ENCODE results near the gene STAC. TPM values are rescaled to one million over a fixed set of nuclear protein-coding genes. Genes with fewer than 3 reads are reported as not detected.

Gene STAC
- total and polyA plus RNA-seq, 2 experiments from 2014 or later = 12.2 to 24.9 TPM

DNA sequence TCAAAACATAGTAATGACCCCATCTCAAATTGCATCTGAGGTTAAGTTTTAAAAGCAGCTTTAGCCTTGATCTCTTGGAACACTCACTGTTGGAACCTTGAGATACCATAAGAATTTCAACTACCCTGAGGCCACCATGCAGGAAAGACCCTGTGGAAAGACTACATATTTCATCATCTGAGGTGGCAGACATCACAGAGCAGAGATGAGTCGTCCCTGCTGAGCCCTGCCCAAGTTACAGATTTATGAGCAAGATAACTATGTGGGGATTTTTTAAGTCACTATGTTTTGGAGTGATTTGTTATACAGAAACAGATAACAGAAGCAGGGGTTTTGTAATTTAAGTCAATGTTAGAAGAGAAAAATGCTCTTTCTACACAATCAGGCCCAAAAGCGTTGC lies 168.4 kb downstream of the STAC start:
- no peaks in the 10 kb centered on the region for H3K9me3 ChIP-seq (ENCODE audit: low read depth)
- no peaks in the 10 kb centered on the region for H3K4me1 ChIP-seq (ENCODE audit: low read depth)
- TF ChIP-seq, protein P1, sequence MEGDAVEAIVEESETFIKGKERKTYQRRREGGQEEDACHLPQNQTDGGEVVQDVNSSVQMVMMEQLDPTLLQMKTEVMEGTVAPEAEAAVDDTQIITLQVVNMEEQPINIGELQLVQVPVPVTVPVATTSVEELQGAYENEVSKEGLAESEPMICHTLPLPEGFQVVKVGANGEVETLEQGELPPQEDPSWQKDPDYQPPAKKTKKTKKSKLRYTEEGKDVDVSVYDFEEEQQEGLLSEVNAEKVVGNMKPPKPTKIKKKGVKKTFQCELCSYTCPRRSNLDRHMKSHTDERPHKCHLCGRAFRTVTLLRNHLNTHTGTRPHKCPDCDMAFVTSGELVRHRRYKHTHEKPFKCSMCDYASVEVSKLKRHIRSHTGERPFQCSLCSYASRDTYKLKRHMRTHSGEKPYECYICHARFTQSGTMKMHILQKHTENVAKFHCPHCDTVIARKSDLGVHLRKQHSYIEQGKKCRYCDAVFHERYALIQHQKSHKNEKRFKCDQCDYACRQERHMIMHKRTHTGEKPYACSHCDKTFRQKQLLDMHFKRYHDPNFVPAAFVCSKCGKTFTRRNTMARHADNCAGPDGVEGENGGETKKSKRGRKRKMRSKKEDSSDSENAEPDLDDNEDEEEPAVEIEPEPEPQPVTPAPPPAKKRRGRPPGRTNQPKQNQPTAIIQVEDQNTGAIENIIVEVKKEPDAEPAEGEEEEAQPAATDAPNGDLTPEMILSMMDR (IDR thresholded peaks at IDR 0.05; ENCODE audit: low read depth, low read length) = no peak
- no peak overlapping the region for H3K27ac ChIP-seq
- H3K36me3 ChIP-seq = no peaks in the 10 kb centered on the region
- no peaks in the 10 kb centered on the region for H3K27me3 ChIP-seq
- no peak overlapping the region for H3K4me3 ChIP-seq
- no peak for DNase-seq (ENCODE audit: low read depth in 1 of 2, low spot score in 1 of 2)

- Histone ChIP-seq H3K9me3 (ENCODE audit: low read depth) (no peaks in the 10 kb centered on the region), H3K4me3 (no peak overlapping the region), H3K4me1 (ENCODE audit: low read depth) (peaks cover 9% of the 10 kb centered on the region), H3K27ac (no peak overlapping the region), H3K36me3 (no peaks in the 10 kb centered on the region), H3K27me3 (no peaks in the 10 kb centered on the region)
- TF ChIP-seq, protein P1 (IDR thresholded peaks at IDR 0.05; ENCODE audit: low read depth, low read length) = no peak
- no peak for DNase-seq (ENCODE audit: low read depth in 1 of 2, low spot score in 1 of 2)
Measured at GRCh38 chr3:36557021-36557707, 176.9 kb downstream of the STAC start.

DNA sequence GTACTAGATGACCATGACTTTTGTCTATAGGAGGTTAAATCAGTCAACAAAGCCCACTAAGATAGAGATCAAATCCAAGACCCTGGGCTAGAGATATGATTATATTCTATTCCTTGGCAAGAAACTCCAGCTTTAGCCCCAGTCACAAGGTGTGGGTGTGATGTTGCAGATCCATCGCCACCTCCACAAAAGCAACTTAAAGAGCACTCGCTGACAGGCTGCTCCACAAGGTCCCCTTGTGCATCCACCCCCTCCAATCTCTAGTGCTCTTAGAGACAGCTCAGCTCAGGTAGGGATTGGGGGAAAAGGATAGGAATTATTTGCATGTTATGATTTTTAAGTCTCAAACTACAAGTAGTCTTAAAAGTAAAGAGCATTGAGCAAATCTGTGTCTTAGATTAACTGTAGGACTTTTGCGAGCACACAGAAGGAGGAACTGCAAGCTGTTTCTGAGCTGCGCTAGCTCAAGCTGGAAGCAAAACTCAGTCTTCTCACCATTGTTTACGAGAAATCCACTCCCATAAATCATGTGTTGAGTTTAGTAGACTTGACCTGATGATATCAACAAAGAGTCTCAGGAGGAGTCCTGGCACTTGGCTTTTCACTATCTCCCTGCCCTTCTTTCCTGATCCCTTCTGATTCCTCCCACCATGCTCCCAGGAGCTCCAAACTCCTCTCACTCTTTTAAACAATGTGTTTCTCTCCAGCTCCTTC lies 177.6 kb downstream of the STAC start:
- Histone ChIP-seq H3K27me3 (no peaks in the 10 kb centered on the region), H3K36me3 (no peaks in the 10 kb centered on the region), H3K9me3 (ENCODE audit: low read depth) (no peaks in the 10 kb centered on the region), H3K27ac (no peak overlapping the region), H3K4me3 (no peak overlapping the region), H3K4me1 (ENCODE audit: low read depth) (peaks cover 9% of the 10 kb centered on the region)
- DNase-seq (ENCODE audit: low read depth in 1 of 2, low spot score in 1 of 2) = no peak
- TF ChIP-seq, protein P1 (IDR thresholded peaks at IDR 0.05; ENCODE audit: low read depth, low read length) = no peak

- Histone ChIP-seq H3K27ac (no peak overlapping the region), H3K4me3 (no peak overlapping the region), H3K36me3 (no peaks in the 10 kb centered on the region), H3K4me1 (ENCODE audit: low read depth) (peaks cover 9% of the 10 kb centered on the region), H3K27me3 (no peaks in the 10 kb centered on the region), H3K9me3 (ENCODE audit: low read depth) (no peaks in the 10 kb centered on the region)
- peak; percentile 6 to 24 for DNase-seq (ENCODE audit: low read depth in 1 of 2, low spot score in 1 of 2)
- TF ChIP-seq, protein P1 (IDR thresholded peaks at IDR 0.05; ENCODE audit: low read depth, low read length) = no peak
Measured at GRCh38 chr3:36558961-36559360, 178.7 kb downstream of the STAC start.

GRCh38 chr3:36560685-36561084 lies 180.4 kb downstream of the STAC start:
- no peak overlapping the region for H3K4me3 ChIP-seq
- H3K4me1 ChIP-seq (ENCODE audit: low read depth) = peaks cover 9% of the 10 kb centered on the region
- no peaks in the 10 kb centered on the region for H3K9me3 ChIP-seq (ENCODE audit: low read depth)
- H3K36me3 ChIP-seq = no peaks in the 10 kb centered on the region
- no peak overlapping the region for H3K27ac ChIP-seq
- no peaks in the 10 kb centered on the region for H3K27me3 ChIP-seq
- TF ChIP-seq, protein P1 (IDR thresholded peaks at IDR 0.05; ENCODE audit: low read depth, low read length) = no peak
- DNase-seq (ENCODE audit: low read depth in 1 of 2, low spot score in 1 of 2) = no peak

All from cardiac muscle cell (in vitro differentiated cells and primary cell).